ENCODE results near the gene RIPPLY2. TPM values are rescaled to one million over a fixed set of nuclear protein-coding genes. Genes with fewer than 3 reads are reported as not detected.

The RIPPLY2 gene
- total RNA-seq, 4 donors from 2014 or later = not detected

DNA sequence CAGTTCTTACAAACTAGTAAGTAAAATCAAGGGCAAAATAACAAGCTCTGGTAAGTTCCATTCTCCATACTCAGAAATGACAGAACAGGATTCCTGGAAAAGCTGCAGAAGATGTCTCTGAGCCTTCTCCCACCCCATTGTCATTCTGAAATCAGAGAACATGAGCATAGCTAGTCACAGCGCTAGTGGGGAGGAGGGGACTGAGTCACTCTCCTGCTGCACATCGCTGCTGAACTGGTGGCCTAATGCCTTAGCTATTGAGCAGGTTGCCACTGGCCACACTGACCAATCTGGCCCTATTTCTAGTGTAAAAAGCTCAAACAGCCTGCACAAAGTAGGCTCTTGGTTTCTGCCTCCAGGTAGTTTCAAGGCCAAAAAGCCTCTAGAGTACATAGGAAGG, 26.1 kb upstream of the RIPPLY2 start:
- intact Hi-C loops (cut with DNase I) = no loop called here
- H3K36me3 ChIP-seq = no peaks in the 10 kb centered on the region
- H3K4me1 ChIP-seq = no peaks in the 10 kb centered on the region
- TF ChIP-seq, protein P1, sequence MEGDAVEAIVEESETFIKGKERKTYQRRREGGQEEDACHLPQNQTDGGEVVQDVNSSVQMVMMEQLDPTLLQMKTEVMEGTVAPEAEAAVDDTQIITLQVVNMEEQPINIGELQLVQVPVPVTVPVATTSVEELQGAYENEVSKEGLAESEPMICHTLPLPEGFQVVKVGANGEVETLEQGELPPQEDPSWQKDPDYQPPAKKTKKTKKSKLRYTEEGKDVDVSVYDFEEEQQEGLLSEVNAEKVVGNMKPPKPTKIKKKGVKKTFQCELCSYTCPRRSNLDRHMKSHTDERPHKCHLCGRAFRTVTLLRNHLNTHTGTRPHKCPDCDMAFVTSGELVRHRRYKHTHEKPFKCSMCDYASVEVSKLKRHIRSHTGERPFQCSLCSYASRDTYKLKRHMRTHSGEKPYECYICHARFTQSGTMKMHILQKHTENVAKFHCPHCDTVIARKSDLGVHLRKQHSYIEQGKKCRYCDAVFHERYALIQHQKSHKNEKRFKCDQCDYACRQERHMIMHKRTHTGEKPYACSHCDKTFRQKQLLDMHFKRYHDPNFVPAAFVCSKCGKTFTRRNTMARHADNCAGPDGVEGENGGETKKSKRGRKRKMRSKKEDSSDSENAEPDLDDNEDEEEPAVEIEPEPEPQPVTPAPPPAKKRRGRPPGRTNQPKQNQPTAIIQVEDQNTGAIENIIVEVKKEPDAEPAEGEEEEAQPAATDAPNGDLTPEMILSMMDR (IDR thresholded peaks at IDR 0.05) = no peak
- TF ChIP-seq POLR2A (IDR thresholded peaks at IDR 0.05) = no peak
- no peaks in the 10 kb centered on the region for H3K9me3 ChIP-seq
- H3K27me3 ChIP-seq = no peaks in the 10 kb centered on the region
- no peak for DNase-seq
- WGBS, 2 donors = 62 to 65% methylated on average over 2 of the region's 2 CpGs
- no peak overlapping the region for H3K27ac ChIP-seq
- H3K4me3 ChIP-seq (replicated peaks in 1 of 3) = no peak overlapping the region

DNA sequence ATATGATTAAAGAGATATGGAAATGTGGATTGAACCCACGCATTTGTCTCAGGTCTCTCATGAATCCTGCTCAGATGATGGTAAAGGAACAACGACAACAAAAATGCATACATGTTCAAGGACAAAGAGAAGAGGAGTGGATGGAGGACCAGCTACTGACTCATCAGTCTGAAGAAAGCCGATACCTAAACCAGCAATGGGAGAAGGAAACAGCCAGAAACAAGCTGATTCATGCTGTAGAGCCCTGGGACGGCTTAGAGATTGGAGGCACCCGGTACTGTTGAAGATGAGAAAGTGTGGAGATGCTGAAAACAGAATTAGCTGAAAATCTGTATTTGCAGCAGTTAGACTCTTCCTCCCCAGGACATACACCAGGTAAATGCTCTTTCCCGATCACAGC, 14.4 kb upstream of the RIPPLY2 start:
- TF ChIP-seq POLR2A (IDR thresholded peaks at IDR 0.05) = no peak
- TF ChIP-seq, protein P1 (IDR thresholded peaks at IDR 0.05) = no peak
- 82 to 84% methylated on average over 6 of the region's 6 CpGs for WGBS, 2 donors

DNA sequence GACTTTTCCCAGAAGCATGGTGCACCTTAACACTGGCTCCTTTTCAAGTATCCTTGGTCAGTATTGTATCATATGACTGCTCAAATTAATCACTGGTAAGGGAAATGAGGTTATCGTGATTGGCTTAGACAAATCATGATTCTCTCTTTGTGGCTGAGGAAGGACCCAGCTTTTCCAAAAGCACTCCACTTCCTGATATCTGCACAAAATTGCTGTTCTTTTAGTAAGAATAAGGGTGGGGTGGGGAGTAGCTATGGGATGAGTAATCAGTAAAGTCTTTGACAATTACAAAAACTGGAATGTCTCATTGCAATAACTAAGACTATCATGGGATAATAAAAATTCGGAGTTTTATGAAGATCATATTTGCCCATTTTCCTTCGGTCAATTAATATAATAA, 9.0 kb upstream of the RIPPLY2 start:
- Histone ChIP-seq H3K4me1 (no peaks in the 10 kb centered on the region), H3K9me3 (no peaks in the 10 kb centered on the region), H3K27ac (no peak overlapping the region), H3K36me3 (no peaks in the 10 kb centered on the region), H3K27me3 (no peaks in the 10 kb centered on the region), H3K4me3 (replicated peaks in 1 of 3) (no peak overlapping the region)
- TF ChIP-seq, protein P1 (IDR thresholded peaks at IDR 0.05) = no peak
- TF ChIP-seq POLR2A (IDR thresholded peaks at IDR 0.05) = no peak
- no peak for DNase-seq
- 89 to 93% methylated on average over 3 of the region's 3 CpGs for WGBS, 2 donors
- intact Hi-C loops (cut with DNase I) = no loop called here

More for the DNA sequence above, 14.4 kb upstream of the RIPPLY2 start:
- H3K27ac ChIP-seq = no peak overlapping the region
- intact Hi-C loops (cut with DNase I) = no loop called here
- no peaks in the 10 kb centered on the region for H3K27me3 ChIP-seq
- H3K36me3 ChIP-seq = no peaks in the 10 kb centered on the region
- no peak for DNase-seq
- H3K9me3 ChIP-seq = no peaks in the 10 kb centered on the region
- H3K4me1 ChIP-seq = no peaks in the 10 kb centered on the region
- H3K4me3 ChIP-seq (replicated peaks in 1 of 3) = no peak overlapping the region

DNA sequence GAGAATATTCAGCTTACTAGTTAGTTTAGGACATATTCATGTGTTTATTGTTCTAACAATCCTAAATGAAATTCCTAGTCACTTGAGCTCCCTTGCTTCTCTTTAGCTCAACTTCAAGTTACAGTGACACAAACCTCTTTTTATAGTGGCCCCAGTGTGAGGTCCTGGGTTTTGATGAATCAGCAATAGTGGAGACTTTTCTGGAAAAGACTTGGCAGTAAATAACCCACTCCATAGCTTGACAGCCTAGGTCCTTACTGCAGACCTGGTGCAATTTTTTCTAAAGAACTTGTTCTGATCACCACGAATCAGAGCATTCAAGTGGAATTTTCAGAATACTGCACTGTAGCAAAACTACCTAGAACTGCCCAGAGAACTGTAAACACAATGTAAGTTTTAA, 6.9 kb upstream of the RIPPLY2 start:
- TF ChIP-seq, protein P1 (IDR thresholded peaks at IDR 0.05) = no peak
- TF ChIP-seq POLR2A (IDR thresholded peaks at IDR 0.05) = no peak
- H3K4me3 ChIP-seq (replicated peaks in 1 of 3) = no peak overlapping the region
- no peaks in the 10 kb centered on the region for H3K36me3 ChIP-seq
- intact Hi-C loops (cut with DNase I) = no loop called here
- no peak for DNase-seq
- 13 to 15% methylated on average over 1 of the region's 1 CpG for WGBS, 2 donors
- H3K9me3 ChIP-seq = no peaks in the 10 kb centered on the region
- H3K27ac ChIP-seq = no peak overlapping the region
- H3K4me1 ChIP-seq = no peaks in the 10 kb centered on the region
- peaks cover under 1% of the 10 kb centered on the region for H3K27me3 ChIP-seq

DNA sequence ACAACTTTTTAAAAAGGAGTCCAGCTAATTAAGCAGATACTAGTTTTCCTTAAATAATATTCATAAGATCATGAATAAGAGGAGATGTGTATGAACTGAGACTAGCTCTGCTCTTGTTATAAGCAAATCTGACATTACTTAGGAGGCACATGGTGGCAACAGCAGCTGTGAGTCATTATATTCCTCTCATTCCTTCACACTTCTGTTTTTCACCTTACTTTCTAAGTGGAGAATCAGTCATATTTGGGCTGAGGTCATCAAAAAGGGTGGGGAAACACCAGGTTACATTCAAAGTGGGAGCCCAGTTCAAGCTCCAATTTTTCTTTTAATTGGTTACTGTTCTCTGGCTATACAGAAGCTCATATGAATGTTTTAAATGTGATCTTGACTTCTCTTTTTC, 6.0 kb upstream of the RIPPLY2 start:
- no peaks in the 10 kb centered on the region for H3K4me1 ChIP-seq
- no peak overlapping the region for H3K4me3 ChIP-seq (replicated peaks in 1 of 3)
- H3K36me3 ChIP-seq = no peaks in the 10 kb centered on the region
- H3K27me3 ChIP-seq = peaks cover 6% of the 10 kb centered on the region
- TF ChIP-seq, protein P1 (IDR thresholded peaks at IDR 0.05) = no peak
- no peak for TF ChIP-seq POLR2A (IDR thresholded peaks at IDR 0.05)
- DNase-seq = no peak
- intact Hi-C loops (cut with DNase I) = no loop called here
- H3K27ac ChIP-seq = no peak overlapping the region
- H3K9me3 ChIP-seq = no peaks in the 10 kb centered on the region
